NCI-H1105 treated with DMSO at 0.1 percent for 48 hours (cell line): ENCODE measurements around the gene CITED2.
"Not testable (repeated sequence)": the region's sequence is repeated elsewhere in the genome, so short reads cannot be mapped to it uniquely, and the experiment has no call there.

Source experiments
- DNase-seq: peaks from one replicate; lab custom pipeline; 2025; lab: John Stamatoyannopoulos, UW

Gene CITED2

DNA sequence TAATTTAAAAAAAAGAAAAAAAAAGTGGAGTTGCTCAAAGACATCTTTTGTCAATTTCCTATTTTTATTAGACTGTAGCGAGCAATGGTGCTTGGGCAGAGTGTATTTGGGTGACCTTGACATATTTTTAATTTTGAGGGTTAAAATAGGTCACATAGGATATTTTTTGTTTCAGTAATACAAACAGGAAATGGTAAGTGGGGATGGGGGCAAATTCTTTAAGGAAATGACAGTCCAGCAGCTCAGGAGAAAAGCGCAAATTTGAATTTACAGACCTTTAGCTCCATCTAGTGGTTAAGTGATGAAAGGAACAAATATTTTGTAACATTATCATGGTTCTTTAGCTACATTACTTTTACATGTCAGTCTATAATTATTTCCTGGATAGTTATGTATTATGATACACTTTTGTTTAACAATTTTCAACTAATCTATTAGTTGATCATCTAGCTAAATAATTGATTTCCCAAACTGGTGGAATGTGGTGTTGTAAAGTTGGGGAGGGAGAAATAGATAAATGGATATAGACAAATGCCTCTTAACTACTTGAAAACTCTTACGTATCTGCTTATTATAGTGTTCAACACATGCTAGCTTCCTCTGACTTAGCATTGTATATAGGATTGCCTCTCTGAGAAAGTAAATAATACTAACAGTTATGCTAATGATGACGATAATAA lies 10.0 kb downstream of the CITED2 start:
- DNase-seq, result peak; percentile 75

DNA sequence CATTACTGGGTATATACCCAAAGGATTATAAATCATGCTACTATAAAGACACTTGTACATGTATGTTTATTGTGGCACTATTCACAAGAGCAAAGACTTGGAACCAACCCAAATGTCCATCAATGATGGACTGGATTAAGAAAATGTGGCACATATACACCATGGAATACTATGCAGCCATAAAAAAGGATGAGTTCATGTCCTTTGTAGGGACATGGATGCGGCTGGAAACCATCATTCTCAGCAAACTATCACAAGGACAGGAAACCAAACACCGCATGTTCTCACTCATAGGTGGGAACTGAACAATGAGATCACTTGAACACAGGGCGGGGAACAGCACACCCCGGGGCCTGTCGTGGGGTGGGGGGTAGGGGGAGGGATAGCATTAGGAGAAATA lies 10.7 kb downstream of the CITED2 start:
- DNase-seq, result not testable (repeated sequence)

DNA sequence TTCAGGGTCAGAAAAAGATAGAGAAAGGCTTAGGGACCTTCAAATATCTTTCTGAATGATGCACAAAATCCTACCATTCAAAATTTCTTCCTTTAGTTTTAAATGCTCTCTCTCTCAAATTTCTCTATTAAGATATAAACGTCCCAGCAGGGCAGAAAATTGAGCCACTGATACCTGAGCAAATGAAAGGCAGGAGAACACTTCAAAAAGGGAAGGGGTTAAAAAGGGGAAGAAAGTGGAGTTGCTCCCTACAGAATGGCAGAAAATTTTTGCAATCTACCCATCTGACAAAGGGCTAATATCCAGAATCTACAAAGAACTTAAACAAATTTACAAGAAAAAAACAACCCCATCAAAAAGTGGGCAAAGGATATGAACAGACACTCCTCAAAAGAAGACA lies 11.3 kb downstream of the CITED2 start:
- DNase-seq, result not testable (repeated sequence)

DNA sequence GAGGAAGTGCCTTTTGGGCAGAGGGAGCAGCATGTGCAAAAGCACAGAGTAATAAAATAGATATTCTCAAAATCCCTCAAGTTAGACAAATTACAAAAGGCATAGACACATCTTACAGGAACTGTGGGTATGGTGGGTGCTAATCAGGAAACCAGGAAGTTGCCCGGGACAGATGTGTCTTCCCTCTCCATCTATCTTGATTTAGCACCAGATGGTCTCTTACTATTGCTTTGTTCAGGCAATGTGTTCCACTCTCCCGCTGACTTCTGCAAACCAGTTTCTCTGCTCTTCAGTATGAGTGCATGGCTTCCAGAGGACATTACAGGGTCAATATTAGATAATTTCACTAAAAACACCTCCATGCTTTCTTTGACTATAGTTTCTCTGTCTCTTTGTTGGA lies 13.2 kb downstream of the CITED2 start:
- no peak for DNase-seq

DNA sequence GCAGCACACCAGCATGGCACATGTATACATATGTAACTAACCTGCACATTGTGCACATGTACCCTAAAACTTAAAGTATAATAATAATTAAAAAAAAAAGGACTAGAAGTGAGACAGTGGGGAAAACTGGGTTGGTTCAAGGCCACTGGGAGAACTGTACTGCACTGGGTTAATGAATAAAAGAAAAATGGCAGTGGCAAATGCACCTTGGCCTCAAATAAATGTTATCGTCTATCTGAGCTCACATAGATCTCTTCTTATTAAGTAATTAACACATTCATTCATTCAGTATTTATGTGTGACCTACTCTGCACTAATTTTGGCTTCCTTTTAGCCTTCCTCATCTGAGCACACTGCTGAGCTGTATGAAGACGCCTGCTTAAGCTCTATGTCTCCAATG lies 17.5 kb downstream of the CITED2 start:
- no peak for DNase-seq

DNA sequence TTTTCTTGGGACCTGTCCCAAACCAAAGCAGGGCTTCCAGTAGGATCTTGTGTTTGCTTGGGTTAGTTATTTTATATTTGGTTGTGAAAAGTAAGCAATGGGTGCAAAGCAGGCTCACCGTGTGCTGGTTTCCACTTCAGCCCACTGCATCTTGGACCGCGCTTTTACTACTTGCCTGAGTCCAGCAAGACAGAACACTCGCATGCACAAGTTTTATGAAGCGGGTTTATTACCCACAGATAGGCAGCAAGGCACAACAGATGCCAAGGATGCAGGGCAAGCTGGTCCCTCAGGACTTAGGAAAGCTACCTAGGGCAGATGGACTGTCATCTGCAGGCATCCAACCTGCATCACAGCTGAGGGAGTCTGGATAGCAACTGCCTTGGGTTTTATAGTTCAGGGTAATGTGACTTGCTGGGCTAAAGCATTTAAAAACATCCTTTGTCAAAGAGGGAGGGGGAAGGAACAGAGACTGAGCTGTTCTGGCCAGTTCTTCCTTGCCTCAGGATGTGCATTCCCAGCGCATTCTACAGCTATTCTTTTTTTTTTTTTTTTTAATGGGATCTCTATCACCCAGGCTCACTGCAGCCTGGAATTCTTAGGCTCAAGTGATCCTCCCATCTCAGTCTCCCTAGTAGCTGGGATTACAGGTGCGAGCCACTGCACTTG lies 18.5 kb downstream of the CITED2 start:
- DNase-seq, result no peak

DNA sequence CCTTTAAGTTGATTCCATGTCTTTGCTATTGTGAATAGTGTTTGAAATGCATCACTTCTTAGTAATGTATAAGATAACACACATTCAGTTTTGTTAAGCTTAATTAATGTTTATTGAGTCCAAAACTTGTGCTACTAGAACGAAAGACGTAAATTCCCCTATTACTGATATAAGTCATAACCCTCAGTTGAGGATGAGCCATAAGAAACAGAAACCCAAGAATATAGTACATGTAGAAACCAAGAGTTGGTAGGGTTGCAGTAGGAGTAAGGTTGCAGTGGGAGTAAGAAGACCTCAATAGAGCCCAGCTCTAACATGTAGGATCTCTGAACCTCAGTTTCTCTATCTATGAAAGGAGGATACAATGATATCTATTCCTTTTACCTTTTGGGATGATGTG lies 19.3 kb downstream of the CITED2 start:
- no peak for DNase-seq

DNA sequence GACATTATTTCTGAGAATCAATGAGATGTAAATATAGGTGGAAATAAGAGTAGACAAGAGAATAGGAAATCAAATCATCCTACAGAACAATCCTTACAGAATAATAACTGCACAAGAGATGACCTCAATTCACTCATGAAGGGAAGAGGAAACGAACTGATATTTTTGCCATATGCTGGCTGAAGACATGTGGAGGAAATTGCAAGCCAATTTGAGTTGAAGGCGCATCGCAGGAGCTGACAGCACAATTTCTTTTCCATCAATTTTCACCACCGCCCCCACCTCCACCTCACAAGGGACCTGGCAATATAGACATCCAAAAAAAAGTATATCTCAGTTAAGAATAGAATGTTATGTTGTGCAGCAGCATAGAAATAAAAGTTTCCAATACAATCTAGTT lies 20.3 kb downstream of the CITED2 start:
- no peak for DNase-seq

DNA sequence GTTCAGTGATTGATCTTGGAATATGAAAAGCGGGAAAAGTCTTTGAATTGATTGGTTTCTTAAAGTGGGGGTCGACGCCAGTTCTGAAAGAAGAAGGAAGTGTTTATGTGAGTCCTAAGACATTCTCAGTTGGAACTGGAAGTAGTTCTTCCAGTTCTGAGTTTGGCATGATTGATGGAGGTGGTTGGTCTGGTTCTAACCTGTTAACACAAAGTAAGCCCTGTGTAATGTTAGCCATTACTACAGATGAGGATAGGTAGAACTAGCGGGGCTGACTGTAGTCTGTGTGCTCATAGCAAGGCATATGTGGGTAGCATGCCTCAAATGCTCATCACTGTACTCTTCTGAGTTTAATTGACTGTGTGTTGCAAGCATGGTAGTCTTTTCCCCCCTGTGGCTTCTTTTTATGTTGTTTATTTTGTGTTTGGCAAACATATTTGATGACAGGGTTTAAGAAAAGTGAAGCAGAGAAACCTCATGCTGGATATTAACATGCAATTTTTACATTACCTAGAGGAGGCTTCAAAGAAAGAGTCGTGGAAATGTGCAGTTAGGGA lies 24.9 kb downstream of the CITED2 start:
- DNase-seq, result no peak

DNA sequence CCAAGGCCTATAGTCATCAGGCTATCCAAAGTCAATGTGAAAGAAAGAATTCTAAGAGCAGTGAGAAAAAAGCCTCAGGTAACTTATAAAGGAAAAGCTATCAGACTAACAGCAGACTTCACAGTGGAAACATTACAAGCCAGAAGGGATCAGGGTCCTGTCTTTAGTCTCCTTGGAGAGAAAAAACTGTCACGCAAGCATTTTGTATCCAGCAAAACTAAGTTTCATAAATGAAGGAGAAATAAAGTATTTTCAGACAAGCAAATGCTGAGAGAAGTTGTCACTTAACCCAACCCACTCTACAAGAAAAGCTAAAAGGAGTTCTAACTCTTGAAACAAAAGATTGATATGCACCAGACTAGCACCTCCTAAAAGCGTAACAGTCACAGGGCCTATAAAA lies 28.1 kb downstream of the CITED2 start:
- DNase-seq, result no peak

DNA sequence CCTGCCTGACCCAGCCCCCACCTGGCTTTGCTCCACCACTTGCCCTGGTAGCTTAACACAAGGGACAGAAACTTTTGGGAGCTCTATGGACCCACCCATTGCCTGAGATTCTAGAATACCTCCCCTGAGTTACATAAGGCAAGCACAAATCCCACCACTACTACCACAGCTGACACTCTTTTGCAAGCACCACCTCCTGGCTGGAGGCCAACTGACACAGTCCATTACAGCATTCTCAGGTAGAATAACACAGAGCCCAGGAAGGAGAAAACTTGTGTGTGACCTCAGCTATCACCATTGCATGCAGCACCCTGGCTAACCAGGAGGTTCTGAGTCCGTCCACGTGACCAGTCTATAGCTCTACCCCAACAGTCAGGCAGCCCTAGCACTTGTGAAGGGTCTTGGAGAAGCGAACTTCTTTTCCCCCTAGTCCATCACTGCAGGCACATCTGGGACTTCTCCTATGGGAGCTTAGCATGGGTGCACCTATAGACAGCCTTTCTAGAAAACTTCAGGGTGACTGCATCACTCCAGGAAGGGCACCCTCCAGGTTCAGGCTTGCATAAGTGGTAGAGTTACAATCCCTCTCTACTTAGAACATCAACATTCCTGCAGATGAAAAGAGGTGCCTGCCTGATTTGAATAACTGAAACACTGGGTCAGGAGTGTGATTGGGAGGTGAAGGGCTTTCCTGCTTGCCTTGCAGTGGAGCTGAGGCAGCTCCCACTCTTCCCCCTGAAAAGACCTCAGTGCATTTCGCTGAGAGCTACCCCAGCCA lies 30.1 kb downstream of the CITED2 start:
- DNase-seq, result peak; percentile 12

DNA sequence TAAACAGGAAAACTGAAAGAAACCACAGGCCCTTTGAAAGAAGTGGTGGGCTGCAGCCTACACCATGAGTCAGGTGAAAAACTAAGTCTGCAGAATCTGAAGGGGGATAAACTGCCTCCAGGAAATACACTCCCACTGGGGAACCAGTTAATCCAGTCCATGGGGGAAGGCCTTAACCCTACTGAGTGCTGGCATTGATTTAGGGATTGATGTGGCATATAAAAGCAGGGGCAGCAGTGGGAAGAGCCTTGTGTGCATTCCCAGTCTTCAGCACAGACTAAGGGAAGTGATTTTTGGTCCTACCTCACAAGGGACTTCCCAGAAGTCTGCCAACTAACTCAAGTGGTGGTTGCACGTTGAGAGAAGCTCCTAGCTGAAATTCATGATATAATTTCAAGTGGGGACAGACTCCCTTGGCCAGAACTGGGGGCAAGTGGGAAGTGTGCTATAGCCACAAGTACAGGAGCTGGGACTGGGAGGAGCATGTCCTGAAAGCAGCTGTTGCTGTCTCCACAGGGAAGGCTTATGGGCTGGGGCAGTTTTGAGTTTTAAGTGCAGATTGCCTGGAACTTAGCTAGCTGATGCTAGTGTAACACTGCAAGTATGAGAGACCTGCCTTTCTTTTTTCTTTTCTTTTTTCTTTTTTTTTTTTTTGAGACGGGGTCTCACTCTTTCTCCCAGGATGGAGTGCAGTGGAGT lies 31.2 kb downstream of the CITED2 start:
- DNase-seq, result no peak

DNA sequence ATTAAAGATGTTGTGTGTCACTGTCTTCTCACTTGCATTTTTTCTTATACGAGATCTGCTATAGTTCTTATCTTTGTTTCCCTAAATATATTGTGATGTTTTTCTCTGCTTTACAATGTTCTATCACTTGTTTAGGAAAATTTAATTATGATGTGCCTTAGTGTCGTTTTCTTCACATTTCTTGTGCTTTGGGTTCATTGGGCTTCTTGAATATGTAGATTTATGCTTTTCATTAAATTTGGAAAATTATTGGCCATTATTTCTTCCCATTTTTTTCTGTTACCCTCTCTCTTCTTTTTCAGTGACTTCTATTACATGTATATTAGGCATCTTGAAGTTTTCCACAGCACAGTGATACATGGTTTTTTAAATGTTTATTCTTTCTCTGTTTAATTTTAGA lies 33.4 kb downstream of the CITED2 start:
- DNase-seq, result no peak

DNA sequence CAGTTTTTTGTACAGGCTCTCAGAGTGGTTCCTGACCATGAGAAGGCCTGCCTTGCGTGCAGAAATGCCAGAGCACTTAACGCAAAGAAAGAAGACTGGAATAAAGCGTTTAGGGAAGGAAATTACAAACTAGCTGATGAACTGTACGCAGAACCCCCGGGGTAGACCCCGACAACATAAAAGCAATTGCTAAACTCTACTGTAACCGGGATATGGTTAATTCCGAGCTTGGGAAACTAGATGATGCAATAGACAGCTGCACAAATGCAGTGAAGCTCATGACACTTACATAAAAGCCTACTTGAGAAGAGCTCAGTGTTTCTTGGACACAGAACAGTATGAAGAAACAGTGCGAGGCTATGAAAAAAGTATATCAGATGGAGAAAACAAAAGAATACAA lies 35.7 kb downstream of the CITED2 start:
- DNase-seq, result no peak

DNA sequence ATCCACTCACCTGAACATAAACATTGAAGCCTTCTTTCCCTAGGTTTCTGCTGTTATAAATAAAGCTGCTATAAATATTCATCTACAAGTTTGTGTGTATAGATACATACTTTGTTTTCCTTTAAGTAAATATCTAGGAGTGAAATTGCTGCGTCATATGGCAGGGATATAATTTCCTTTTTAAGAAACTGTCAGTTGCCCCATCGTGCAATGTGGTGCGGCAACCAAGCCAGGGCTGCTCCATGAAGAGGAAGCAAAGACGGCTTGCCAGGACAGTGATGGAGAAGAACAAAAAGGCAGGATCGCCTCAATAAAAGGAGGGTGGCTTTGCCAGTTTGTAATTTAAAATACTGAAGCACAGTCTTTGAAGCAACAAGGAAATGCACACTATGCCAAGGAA lies 36.6 kb downstream of the CITED2 start:
- DNase-seq, result no peak

DNA sequence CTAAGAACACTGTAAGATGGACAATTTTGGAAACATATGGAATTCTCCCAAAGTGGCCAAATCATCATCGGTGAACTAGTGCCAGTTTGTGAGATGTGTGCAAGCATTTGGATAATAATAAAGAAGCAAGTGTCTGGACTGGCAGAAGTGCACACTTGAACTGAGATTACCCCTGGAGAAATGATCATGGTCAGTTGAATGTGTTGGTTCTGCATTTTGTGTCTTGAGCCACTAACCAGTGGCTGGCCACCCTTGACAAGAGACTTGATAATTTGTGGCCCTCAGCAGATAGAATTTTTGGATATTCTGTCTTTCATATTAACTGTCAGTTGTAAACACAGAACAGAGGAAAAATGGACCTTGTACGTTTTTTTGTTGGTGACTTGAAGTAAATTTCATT lies 37.4 kb downstream of the CITED2 start:
- DNase-seq, result no peak

DNA sequence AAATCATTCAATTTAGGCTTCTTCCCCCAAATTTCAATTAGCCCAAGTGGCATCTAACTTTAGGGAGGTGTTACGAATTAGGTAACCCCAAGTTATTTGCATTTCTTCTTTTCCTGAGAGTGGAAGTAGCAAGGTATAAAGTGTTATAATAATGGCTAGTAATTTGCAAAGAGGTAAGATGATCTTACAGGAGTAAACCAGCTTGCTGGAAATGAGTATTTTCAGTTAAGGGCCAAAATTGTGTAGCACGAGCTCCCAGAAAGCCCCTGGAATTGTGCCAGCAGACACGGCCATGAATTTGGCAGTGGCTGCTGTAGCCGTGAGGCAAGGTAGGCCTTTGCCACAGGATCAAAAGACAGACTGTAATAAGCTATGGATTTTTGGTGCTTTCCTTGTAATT lies 38.0 kb downstream of the CITED2 start:
- peak; percentile 90 for DNase-seq

DNA sequence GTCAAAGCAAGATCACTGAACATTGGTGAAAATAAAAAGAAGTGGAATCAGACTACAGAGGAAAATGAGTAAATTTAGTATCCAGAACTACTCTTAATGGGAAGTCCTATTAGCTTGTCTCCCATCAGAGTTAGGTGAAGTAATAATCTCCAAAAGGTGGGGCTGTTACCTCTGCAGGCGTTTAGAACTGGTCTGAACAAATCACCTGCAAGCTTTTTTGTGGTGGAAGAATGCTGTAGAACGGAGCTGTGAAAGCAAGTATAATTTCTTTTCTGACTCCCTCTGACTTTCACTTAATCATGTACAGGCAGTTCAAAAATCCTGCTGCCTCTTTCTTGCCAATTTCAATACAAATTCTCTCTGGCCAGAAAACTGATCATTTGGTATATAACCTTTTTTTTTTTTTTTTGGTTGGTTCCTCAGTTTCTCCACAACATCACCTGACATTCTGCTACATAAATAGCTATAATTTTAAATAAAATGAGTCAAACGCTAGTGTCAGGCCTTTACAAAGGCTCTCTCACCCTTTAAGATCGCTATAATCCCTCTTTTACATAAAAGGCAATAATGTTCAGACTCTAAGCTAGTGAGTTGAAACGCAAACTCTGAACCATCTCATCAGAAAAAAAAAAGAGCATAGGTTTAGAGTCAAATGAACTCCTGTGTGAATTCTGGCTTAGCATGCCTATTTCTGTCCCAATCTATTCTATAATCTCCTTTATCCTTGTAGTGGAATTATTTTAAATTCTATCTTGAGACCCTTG lies 38.8 kb downstream of the CITED2 start:
- DNase-seq, result no peak

DNA sequence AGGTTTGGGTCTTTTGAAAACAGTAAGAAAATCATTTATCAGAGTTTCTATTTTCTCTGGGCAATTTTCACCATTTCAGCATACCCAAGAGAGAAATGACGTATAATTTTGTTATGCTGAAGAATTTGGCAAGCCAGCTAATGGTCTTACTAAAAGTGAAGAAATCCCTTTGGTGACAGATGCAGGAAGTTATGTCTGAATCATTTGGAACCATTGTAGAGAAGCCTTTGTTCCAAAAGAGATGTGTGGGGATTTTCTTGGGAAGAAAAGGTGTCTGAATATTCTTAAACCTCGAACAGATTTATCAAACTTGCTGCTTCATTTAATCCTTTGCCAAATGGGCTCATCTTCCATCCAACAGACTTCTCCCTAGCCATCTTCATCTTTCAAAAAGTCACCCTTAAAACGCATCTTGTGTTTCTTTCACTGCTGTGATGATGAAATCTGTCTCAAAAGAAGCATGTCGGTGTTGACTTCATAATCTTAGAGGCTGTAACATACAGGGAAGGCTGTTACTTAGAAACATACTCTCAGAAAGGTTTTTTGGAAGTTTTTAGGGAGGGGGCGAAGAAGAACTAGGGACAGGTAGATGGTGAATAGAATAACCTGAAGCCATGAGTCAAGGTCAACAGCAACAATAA lies 39.5 kb downstream of the CITED2 start:
- DNase-seq, result no peak

DNA sequence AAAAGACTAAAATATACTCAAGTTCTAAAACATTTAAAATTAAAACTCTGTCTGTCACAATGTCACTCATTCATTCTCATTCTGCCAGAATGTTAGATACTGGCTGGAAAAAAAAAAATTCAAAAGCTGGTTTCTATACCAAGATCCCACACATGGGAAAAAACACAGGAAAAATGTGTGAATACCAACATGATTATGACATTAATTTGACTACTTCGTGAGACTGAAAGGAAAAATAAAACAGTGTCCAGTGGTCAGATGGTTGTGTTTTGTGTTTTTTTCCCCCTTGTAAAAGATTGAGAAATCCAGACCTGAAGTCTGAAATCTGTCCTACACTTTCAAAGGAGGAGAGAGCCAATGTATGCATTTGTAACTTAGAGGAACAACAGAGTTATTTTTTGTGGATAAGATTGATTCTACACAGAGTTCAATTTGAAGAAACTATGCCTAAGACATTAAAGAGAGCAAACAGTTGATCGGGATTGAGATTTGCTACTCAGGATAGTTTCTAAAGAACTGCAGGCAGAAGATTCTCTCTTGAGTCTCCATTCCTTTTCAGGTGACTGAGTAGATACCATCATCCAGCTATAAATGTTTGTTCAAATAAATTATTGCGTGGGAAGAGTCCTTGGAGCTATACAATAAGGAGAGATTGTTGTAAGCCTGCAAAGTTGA lies 43.5 kb downstream of the CITED2 start:
- no peak for DNase-seq
